Stimulated activated naive CD4-positive, alpha-beta T cell (primary cell): Measurements from ENCODE around the gene GGT6.
A peak's percentile ranks its signal among the peaks of the same experiment; 100 is the strongest.
"Not testable (repeated sequence)": the region's sequence is repeated elsewhere in the genome, so short reads cannot be mapped to it uniquely, and the experiment has no call there.

Source experiments
- DNase-seq, 6 experiments: peaks; one replicate each; lab custom pipeline; 2025; lab: John Stamatoyannopoulos, UW

Gene GGT6

DNA sequence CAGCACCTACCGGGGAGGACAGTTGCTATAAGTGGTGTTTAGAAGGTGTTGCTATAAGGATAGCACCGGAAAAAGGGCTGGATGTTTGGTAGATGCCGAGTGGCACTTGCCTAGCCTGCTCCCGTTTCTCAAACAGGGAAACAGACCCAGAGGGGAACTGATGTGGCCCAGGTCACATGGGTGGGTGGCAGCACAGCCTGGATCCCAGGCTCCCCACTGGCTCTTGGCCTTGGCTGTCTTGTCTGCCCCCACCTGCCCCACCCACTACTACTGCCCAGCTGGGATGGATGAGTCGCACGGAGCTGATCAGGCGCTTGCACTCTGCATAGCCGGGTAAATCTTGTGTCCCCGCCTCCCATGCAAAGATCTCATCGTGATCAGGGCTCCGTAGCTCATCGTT is 31.2 kb upstream of the GGT6 start:
- DNase-seq, result no peak

- no peak for DNase-seq
Observed at GRCh38 chr17:4590981-4591453, 30.6 kb upstream of the GGT6 start.

GRCh38 chr17:4590042-4590441 is 29.7 kb upstream of the GGT6 start:
- not testable (repeated sequence) for DNase-seq

DNA sequence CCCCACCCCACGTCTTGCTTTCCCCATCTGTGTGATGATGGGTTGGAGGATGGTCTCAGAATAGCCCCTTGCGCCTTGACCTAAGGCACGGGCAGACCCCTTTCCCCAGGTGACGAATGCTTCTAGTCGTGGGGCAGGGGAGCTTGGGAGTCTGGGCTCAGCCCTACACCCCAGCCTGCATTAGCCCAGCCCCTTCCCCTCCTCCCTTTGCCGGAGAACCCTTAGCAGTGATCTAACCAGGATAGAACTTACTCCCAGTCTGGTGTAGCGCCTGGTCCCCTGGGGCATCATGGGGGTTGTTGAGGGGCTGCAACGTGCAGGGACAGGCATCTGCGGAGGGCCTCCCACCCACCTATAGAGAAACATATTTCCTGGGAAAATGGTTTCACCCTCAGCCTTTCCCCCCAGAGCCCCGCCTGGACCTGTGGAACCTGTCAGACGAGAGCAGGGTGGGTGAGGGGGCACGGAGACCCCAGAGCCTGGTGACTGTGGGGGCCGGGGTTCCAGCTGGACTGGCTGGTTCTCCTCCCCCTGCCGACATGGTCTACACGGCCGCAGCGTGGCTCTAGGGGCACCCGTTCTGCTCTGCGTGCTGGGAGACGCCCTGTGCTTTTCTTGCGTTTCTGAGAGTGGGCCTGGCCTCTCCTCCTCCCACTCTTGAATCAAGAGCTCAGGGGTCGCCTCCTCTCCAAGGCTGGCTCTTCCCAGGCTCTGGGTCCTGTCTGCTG is 28.7 kb upstream of the GGT6 start:
- DNase-seq, result no peak

DNA sequence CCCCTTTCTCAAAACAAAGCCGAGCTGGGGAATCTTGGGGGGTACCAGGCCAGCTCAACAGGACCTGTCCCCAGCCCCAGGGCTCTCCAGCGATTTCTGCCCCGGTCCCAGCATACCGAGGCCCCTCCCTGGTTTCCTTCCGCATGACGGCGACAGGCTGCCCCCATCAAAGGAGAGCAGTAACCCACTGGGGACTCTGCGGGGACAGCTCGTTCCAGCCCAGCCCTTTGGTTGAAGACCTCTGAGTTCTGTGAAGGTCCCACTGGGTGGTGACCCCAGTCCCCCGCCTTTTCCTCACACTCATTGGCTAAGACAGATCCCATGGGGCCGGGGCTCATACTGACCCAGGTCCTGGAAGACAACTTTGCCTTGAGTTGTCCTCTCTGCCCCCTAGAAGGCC is 28.0 kb upstream of the GGT6 start:
- no peak for DNase-seq

- no peak for DNase-seq
Observed at GRCh38 chr17:4587803-4588202, 27.4 kb upstream of the GGT6 start.

- no peak for DNase-seq
Observed at GRCh38 chr17:4587195-4587594, 26.8 kb upstream of the GGT6 start.

GRCh38 chr17:4586043-4586442 is 25.7 kb upstream of the GGT6 start:
- DNase-seq, result no peak

GRCh38 chr17:4585638-4585994 is 25.2 kb upstream of the GGT6 start:
- no peak for DNase-seq

- no peak for DNase-seq
Observed at GRCh38 chr17:4584917-4585637, 24.7 kb upstream of the GGT6 start.

DNA sequence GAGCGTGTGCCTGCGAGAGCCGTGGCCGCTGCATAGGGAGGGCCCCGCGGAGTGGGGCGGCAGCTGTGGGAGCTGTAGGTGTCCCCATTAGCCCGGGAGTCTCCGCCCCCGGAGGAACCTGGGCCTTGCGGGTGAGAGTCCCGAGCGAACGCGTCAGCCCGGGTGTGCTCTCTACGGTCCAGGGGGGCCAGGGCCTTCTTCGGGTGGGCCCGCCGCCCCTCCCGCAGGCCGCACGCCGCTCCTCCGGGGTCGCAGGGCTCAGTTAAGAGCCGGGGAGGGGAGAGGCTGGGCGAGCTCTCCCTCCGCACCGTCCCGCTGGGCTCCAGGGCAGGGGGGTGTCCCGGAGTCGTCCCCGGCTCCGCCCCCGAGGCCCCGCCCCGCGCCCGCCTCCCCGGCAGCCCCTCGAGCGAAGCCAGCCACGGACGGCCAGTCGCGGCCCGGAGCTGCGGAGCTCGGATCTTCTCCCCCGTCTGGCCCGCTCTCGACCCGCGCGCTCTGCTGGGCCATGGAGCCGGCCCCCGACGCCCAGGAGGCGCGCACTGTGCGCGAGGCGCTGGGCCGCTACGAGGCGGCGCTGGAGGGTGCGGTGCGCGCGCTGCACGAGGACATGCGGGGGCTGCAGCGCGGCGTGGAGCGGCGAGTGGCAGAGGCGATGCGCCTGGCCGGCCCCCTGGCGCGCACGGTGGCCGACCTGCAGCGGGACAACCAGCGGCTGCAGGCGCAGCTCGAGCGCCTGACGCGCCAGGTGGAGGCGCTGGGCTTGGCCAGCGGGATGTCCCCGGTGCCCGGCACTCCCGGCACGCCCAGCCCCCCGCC is 23.9 kb upstream of the GGT6 start, which contains the start of gene SMTNL2:
Gene SMTNL2 (plus strand): TSS at position 429 of the 816 bp plus-strand sequence. CDS start 77 bp downstream, at position 506.
- peak in 1 of 6 experiments; percentile 14 for DNase-seq

GRCh38 chr17:4583782-4584100 is 23.4 kb upstream of the GGT6 start:
- peak in 1 of 6 experiments; percentile 19 for DNase-seq

- DNase-seq, result no peak
Observed at GRCh38 chr17:4583206-4583605, 22.8 kb upstream of the GGT6 start.

- no peak for DNase-seq
Observed at GRCh38 chr17:4582691-4583090, 22.3 kb upstream of the GGT6 start.

- no peak for DNase-seq
Observed at GRCh38 chr17:4582101-4582501, 21.7 kb upstream of the GGT6 start.

DNA sequence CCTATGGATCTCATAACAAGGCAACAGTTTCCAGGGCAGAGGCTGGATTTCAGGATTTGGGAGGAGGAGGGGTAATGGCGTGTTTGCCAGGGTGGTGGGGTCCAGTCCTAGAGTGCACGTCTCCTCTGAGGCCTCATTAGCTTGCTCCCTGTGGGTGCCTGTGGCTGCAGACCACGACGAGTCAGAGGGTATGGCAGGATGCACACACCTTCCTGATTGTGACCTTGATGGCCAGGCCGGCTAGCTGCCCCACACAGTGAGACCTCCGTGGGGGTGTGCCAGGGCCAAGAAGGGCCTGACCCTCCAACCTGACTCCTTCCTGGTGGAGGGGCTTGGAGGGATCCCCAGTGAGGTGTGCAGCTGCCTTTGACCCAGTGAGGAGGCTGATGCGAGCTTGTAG is 19.9 kb upstream of the GGT6 start:
- no peak for DNase-seq

- no peak for DNase-seq
Observed at GRCh38 chr17:4579678-4580077, 19.3 kb upstream of the GGT6 start.

- DNase-seq, result not testable (repeated sequence)
Observed at GRCh38 chr17:4578349-4578748, 18.0 kb upstream of the GGT6 start.

- DNase-seq, result no peak
Observed at GRCh38 chr17:4577386-4577993, 17.1 kb upstream of the GGT6 start.

DNA sequence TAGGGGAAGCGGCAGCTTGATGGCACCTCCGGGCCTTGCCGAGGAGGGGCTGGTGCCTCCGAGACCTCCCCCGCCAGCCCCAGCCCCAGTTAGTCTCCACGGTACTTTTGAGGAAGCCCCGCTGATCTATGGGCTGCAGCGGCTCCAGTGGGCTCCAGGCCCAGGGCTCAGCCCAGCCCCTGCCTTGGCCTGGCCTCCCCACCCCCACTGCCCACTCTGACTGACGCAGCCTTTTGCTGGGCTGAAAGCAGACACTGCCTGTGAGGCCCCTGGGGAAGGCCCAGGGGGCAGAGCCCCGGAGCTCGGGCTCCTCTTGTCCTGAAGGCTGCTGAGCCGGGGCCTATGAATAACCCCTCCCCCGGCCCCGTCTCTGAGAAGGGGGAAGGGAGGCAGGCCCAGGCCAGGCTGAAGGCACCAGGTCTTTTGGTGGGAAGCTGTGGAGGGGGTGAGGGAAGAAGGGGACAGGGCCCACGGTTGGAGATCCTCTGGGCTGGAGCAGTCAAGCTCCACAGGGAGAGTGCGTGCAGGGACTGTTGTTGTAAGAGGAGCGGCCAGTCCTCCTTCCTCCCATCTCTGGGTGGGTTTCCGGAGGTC is 16.4 kb upstream of the GGT6 start:
- no peak for DNase-seq

DNA sequence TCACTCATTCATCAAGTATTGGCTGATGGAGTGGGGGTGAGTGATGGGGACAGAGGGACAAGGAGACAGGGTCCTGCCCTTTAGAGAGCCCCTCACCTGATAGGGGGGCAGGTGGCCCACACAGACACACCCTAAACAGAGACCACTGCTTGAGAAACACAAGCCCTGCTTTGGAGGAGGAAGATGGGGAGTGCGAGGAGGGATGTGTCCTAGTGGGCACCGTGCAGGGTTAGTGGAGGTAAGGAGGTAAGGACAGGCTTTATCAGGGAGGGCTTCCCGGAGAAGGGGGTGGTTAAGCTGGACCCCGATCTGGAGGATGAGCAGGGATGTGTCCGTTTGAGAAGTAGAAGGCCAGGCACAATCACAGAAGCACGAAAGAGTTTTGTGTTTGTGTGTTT is 15.8 kb upstream of the GGT6 start:
- no peak for DNase-seq
